ENCODE data around the gene KSR2. TPM values are rescaled to one million over a fixed set of nuclear protein-coding genes. Genes with fewer than 3 reads are reported as not detected.

The KSR2 gene
- total RNA-seq, 2 donors from 2014 or later, result 0.07 TPM; not detected in 1

- Histone ChIP-seq H3K36me3 (no peaks in the 10 kb centered on the region), H3K4me3 (no peak overlapping the region), H3K9me3 (no peaks in the 10 kb centered on the region), H3K4me1 (ENCODE audit: control insufficient read depth in 1 of 2, low read depth in 2 of 2) (no peaks in the 10 kb centered on the region), H3K27ac (no peak overlapping the region), H3K27me3 (replicated peaks; ENCODE audit: insufficient read depth) (no peaks in the 10 kb centered on the region)
- ATAC-seq (ENCODE audit: insufficient number of reproducible peaks, low FRiP score, low read depth), result no peak
- no peak for TF ChIP-seq CTCF (IDR thresholded peaks at IDR 0.05)
- no peak for DNase-seq (ENCODE audit: low spot score)
Measured at GRCh38 chr12:117789195-117789912, 179.4 kb downstream of the KSR2 start.

GRCh38 chr12:117778656-117779055, 190.1 kb downstream of the KSR2 start:
- Histone ChIP-seq H3K27ac (no peak overlapping the region), H3K4me3 (no peak overlapping the region), H3K4me1 (ENCODE audit: control insufficient read depth in 1 of 2, low read depth in 2 of 2) (no peaks in the 10 kb centered on the region), H3K27me3 (replicated peaks; ENCODE audit: insufficient read depth) (no peaks in the 10 kb centered on the region), H3K9me3 (no peaks in the 10 kb centered on the region), H3K36me3 (no peaks in the 10 kb centered on the region)
- no peak for ATAC-seq (ENCODE audit: insufficient number of reproducible peaks, low FRiP score, low read depth)
- DNase-seq (ENCODE audit: low spot score), result no peak
- no peak for TF ChIP-seq CTCF (IDR thresholded peaks at IDR 0.05)

- H3K36me3 ChIP-seq, result no peaks in the 10 kb centered on the region
Measured at GRCh38 chr12:117774941-117775775, 193.6 kb downstream of the KSR2 start.

GRCh38 chr12:117768860-117769259, 199.9 kb downstream of the KSR2 start:
- DNase-seq (ENCODE audit: low spot score), result no peak
- no peak overlapping the region for H3K27ac ChIP-seq
- TF ChIP-seq CTCF (IDR thresholded peaks at IDR 0.05), result no peak
- ATAC-seq (ENCODE audit: insufficient number of reproducible peaks, low FRiP score, low read depth), result no peak
- no peak overlapping the region for H3K4me3 ChIP-seq
- no peaks in the 10 kb centered on the region for H3K36me3 ChIP-seq
- H3K4me1 ChIP-seq (ENCODE audit: control insufficient read depth in 1 of 2, low read depth in 2 of 2), result no peaks in the 10 kb centered on the region
- peaks cover 2% of the 10 kb centered on the region for H3K9me3 ChIP-seq
- H3K27me3 ChIP-seq (replicated peaks; ENCODE audit: insufficient read depth), result no peaks in the 10 kb centered on the region

More at GRCh38 chr12:117774941-117775775, 193.6 kb downstream of the KSR2 start:
- H3K27ac ChIP-seq, result no peak overlapping the region
- H3K4me3 ChIP-seq, result no peak overlapping the region
- no peaks in the 10 kb centered on the region for H3K4me1 ChIP-seq (ENCODE audit: control insufficient read depth in 1 of 2, low read depth in 2 of 2)
- TF ChIP-seq CTCF (IDR thresholded peaks at IDR 0.05), result no peak
- no peaks in the 10 kb centered on the region for H3K27me3 ChIP-seq (replicated peaks; ENCODE audit: insufficient read depth)
- no peak for DNase-seq (ENCODE audit: low spot score)
- ATAC-seq (ENCODE audit: insufficient number of reproducible peaks, low FRiP score, low read depth), result no peak
- H3K9me3 ChIP-seq, result no peaks in the 10 kb centered on the region

GRCh38 chr12:117766008-117766407, 202.8 kb downstream of the KSR2 start:
- no peak overlapping the region for H3K27ac ChIP-seq
- ATAC-seq (ENCODE audit: insufficient number of reproducible peaks, low FRiP score, low read depth), result no peak
- no peaks in the 10 kb centered on the region for H3K36me3 ChIP-seq
- no peak overlapping the region for H3K4me3 ChIP-seq
- no peak for DNase-seq (ENCODE audit: low spot score)
- no peaks in the 10 kb centered on the region for H3K4me1 ChIP-seq (ENCODE audit: control insufficient read depth in 1 of 2, low read depth in 2 of 2)
- H3K9me3 ChIP-seq, result peaks cover 2% of the 10 kb centered on the region
- no peaks in the 10 kb centered on the region for H3K27me3 ChIP-seq (replicated peaks; ENCODE audit: insufficient read depth)
- TF ChIP-seq CTCF (IDR thresholded peaks at IDR 0.05), result no peak
